Chondrocyte (in vitro differentiated cells): ENCODE data around the gene CACNA1C. TPM values are rescaled to one million over a fixed set of nuclear protein-coding genes. Genes with fewer than 3 reads are reported as not detected.

Experiments used
- DNase-seq: peaks from one replicate; pipeline ENCODE4 v3.0.0; 2021; ENCODE audit warnings: mixed read lengths, low spot score
- H3K27ac Mint-ChIP-seq: one replicate; pipeline ENCODE4 v1.8.0; 2021; ENCODE audit warnings: mild to moderate bottlenecking, moderate library complexity, mixed read lengths; ENCODE audit not compliant: unreplicated experiment
- H3K27me3 Mint-ChIP-seq: 2 replicates; pipeline ENCODE4 v1.8.0; 2021; ENCODE audit warnings: low read depth, mixed read lengths
- H3K36me3 Mint-ChIP-seq: 2 replicates; pipeline ENCODE4 v1.8.0; 2021; ENCODE audit warnings: low read depth, mixed read lengths
- H3K4me1 Mint-ChIP-seq: 2 replicates; pipeline ENCODE4 v1.8.0; 2021; ENCODE audit warnings: low read depth, mild to moderate bottlenecking, mixed read lengths
- H3K4me3 Mint-ChIP-seq: one replicate; pipeline ENCODE4 v1.8.0; 2021; ENCODE audit warnings: mild to moderate bottlenecking, moderate library complexity, mixed read lengths; ENCODE audit not compliant: unreplicated experiment
- H3K9me3 Mint-ChIP-seq: 2 replicates; pipeline ENCODE4 v1.8.0; 2021; ENCODE audit warnings: low read depth, mixed read lengths
- total RNA-seq: library from RNA; stranded (reverse); gene quantifications from 3 replicates; pipeline ENCODE4 v1.2.1, GENCODE V29; 2021
- TF ChIP-seq, protein P1 (sequence below): fragments of 200-600 bp; sonication (generic); IDR thresholded peaks from 2 replicates; pipeline ENCODE4 v1.5.0; 2021; ENCODE audit warnings: antibody characterized with exemption, mild to moderate bottlenecking, moderate library complexity

The CACNA1C gene
- total RNA-seq, 1 donor from 2014 or later, result 27.0 TPM

DNA sequence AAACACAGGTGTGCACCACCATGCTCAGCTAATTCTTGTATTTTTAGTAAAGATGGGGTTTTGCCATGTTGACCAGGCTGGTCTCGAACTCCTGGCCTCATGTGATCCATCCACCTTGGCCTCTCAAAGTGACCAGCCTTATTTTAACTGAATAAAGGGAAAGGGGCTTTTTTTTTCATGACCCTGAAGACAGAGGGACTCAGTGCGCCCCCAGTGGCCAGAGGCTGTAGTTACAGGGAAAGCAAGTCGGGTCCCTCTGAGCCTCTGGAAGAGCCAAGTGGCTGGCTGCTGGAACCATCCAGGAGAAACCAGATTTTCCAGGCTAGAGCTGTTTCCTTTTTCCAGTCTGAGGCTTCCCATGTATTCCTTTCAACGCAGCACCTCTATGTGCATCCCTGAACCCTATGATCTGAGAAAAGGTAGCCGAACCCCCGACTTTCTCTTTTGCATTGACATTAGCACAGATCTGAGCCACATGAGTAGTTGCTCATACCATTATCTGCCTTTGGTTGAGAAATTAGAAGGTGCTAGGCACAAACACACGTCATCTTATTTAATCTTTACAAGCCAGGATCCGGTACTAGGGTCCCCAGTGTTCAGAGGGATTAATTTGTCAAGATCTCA is 342.7 kb downstream of the CACNA1C start:
- DNase-seq, result no peak
- Mint-ChIP-seq H3K36me3 (peaks cover 1% of the 10 kb centered on the region), H3K4me1 (peaks cover 12% of the 10 kb centered on the region), H3K4me3 (no peak overlapping the region), H3K9me3 (no peaks in the 10 kb centered on the region), H3K27me3 (no peaks in the 10 kb centered on the region), H3K27ac (no peak overlapping the region)
- TF ChIP-seq, protein P1, sequence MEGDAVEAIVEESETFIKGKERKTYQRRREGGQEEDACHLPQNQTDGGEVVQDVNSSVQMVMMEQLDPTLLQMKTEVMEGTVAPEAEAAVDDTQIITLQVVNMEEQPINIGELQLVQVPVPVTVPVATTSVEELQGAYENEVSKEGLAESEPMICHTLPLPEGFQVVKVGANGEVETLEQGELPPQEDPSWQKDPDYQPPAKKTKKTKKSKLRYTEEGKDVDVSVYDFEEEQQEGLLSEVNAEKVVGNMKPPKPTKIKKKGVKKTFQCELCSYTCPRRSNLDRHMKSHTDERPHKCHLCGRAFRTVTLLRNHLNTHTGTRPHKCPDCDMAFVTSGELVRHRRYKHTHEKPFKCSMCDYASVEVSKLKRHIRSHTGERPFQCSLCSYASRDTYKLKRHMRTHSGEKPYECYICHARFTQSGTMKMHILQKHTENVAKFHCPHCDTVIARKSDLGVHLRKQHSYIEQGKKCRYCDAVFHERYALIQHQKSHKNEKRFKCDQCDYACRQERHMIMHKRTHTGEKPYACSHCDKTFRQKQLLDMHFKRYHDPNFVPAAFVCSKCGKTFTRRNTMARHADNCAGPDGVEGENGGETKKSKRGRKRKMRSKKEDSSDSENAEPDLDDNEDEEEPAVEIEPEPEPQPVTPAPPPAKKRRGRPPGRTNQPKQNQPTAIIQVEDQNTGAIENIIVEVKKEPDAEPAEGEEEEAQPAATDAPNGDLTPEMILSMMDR, result peak; percentile 87

DNA sequence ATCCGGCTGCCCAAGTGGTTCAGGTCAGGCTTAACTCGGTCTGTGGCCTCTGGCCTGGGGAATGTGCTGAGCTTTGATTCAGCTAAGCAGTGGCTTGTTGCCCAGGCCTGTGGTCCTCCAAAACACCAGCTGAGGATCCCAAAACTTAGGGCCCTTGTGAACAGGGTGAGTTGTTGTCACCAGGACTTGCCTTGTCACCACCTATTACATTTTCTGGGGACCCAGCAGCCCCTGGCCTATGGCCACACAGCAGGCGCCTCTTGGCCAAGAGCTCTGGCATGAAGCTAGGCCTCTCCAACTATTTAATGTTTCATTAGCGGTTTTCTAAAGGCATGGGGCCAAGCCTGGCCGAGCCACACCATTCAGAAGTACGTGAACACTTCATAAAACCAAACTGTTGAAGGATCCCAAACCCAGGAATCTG is 343.7 kb downstream of the CACNA1C start:
- Mint-ChIP-seq H3K4me3 (no peak overlapping the region), H3K9me3 (no peaks in the 10 kb centered on the region), H3K4me1 (peaks cover 12% of the 10 kb centered on the region), H3K36me3 (peaks cover 1% of the 10 kb centered on the region), H3K27me3 (no peaks in the 10 kb centered on the region), H3K27ac (no peak overlapping the region)
- TF ChIP-seq, protein P1, result no peak
- no peak for DNase-seq

GRCh38 chr12:2397356-2398045 is 344.7 kb downstream of the CACNA1C start:
- TF ChIP-seq, protein P1, result no peak
- no peak for DNase-seq
- H3K27ac Mint-ChIP-seq, result no peak overlapping the region

DNA sequence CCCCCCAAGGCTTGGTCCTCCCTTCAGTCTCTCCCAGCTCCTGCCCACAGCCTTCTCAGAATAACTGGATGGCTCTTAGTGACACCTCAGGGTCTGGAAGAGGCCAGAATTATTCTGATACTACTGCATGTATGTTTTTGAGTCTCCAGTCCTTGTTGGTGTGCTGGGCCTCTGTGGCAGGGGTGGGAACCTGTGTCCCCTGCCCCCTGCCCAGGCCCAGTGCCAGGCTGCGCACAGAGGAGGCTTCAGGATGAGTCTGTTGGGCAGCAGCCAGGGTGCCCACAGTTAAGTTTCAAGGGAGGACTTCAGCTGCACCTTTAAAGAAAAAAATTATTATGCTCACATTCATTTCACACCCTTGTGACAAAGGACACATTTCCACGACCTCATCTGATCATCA is 348.3 kb downstream of the CACNA1C start:
- TF ChIP-seq, protein P1, result no peak
- no peaks in the 10 kb centered on the region for H3K27me3 Mint-ChIP-seq
- no peaks in the 10 kb centered on the region for H3K9me3 Mint-ChIP-seq
- no peak overlapping the region for H3K27ac Mint-ChIP-seq
- peaks cover 9% of the 10 kb centered on the region for H3K36me3 Mint-ChIP-seq
- no peak overlapping the region for H3K4me3 Mint-ChIP-seq
- H3K4me1 Mint-ChIP-seq, result peaks cover 12% of the 10 kb centered on the region
- DNase-seq, result no peak

More at GRCh38 chr12:2397356-2398045, 344.7 kb downstream of the CACNA1C start:
- peaks cover 3% of the 10 kb centered on the region for H3K36me3 Mint-ChIP-seq
- no peaks in the 10 kb centered on the region for H3K27me3 Mint-ChIP-seq
- no peaks in the 10 kb centered on the region for H3K9me3 Mint-ChIP-seq
- no peak overlapping the region for H3K4me3 Mint-ChIP-seq
- peaks cover 12% of the 10 kb centered on the region for H3K4me1 Mint-ChIP-seq

- TF ChIP-seq, protein P1, result no peak
- Mint-ChIP-seq H3K36me3 (peaks cover 8% of the 10 kb centered on the region), H3K4me1 (peaks cover 10% of the 10 kb centered on the region), H3K4me3 (no peak overlapping the region), H3K9me3 (peaks cover 5% of the 10 kb centered on the region), H3K27me3 (no peaks in the 10 kb centered on the region), H3K27ac (no peak overlapping the region)
- no peak for DNase-seq
Observed at GRCh38 chr12:2402073-2402579, 349.3 kb downstream of the CACNA1C start.
